HG03025 (cell line): Measurements from ENCODE around the gene TYW1.
"Not testable (repeated sequence)": the region's sequence is repeated elsewhere in the genome, so short reads cannot be mapped to it uniquely, and the experiment has no call there.

ENCODE experiments used
- ATAC-seq: cut with Tn5 transposase; IDR thresholded peaks from one replicate; pipeline ENCODE4 v1.9.1; 2021; ENCODE audit warnings: mild to moderate bottlenecking, moderate library complexity; ENCODE audit not compliant: unreplicated experiment, low FRiP score

Gene TYW1

DNA sequence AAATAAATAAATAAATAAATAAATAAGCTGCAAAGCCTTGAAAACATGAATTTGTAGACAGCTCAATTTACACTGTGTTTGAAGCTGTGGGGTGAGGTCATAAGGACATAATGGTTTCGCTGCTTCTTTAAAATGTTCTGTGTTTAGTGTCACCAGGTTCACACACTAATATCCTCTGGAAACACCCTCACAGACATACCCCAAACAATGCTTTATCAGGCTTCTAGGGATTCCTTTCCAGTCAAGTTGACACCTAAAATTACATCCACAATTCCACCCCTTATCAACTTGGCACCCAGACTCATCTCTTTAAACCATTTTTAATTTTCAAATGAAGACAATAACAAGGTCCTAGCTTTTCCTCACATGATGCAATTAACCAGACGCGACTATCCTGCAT, 7.1 kb upstream of the TYW1 start:
- ATAC-seq: not testable (repeated sequence)

DNA sequence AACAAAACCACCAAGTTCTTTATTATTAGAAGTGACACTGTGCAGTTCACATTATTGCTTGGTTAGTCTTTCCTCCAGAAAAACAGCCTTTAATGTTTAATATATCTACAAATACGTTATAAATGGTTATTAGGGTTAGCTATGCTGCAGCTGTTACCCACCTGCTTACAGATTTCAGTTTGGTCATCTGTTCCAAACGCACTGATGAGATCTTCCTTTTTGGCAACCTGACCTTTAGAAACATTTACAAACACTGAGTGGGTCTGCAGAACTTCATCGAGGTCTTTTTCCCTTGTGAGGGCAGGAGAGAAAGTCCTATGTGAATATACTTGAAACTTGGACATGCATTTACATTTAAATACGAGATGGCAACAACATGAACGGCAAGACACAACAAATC, 2.6 kb upstream of the TYW1 start:
- ATAC-seq: not testable (repeated sequence)

DNA sequence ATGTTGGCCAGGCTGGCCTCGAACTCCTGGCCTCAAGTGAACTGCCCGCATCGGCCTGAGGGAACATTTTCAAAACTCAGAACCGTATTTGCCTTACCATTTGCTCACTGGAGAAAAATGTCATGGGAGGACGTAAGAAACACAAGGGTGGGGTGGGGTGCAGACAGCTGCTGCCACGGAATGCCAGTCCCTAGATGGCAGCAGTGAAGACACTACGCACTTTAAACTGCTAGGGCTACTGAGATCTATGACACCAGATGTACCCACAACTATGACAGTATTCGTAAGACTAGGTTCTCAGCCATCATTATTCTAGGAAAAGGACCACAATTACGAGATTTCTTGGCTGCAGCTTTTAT, 2.0 kb upstream of the TYW1 start:
- ATAC-seq: peak; percentile 29

DNA sequence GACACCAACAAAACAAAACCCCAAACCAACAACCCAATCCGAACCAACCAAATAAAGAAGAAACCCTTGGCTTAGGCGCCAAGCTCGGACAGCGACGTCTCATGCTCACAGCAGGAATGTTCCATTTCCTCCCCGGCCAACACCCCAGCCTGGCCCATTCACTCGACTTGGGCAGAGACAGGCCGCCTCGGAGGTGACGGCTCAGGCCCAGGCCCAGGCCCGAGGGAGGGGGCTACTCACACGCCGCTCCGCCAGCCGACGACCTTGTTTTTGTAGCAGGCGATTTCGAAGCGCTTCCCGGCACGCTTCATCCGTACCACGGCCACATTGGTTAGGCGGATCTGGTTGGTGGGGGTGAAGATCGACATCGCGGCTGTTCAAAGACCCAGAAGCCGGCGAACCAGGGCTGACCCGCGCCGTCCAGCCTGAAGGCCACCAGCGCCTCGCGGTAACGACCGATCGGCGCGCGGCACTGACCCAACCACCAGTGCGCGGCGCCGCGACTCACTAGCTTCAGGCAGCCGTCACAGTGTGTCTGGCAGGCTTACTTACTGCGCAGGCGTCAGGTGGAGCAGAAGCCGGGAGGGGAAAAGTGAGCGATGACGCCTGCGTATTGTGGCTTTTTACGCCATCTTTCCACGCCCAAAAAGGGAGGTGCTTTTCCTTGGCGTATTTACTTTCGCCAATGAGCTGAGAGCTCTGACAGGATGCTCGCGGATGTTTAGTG, 1.4 kb upstream of the TYW1 start, which contains the start of gene SBDS:
Gene SBDS, minus strand, starts transcription at position 537 of the 727 bp plus-strand sequence. Its CDS starts 169 bp downstream, at position 368.
- peak; percentile 62 for ATAC-seq

GRCh38 chr7:67000601-67001258, 4.1 kb downstream of the TYW1 start:
- ATAC-seq: not testable (repeated sequence)

DNA sequence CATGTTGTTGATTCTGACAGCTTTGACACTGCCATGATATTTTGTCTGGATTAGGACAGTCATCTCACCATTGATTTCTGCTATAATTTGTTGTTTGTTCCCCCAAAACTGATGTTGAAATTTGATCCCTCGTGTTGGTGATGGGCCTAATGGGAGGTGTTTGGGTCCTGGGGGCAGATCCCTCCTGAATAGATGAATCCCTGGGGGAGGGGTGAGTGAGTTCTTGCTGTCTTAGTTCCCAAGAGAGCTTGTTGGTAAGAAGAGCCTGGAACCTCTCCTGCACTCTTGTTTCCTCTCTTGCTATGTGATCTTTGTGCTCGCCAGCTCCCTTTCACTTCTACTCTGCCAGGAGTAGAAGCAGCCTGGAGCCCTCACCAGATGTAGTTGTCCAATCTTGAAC, 7.5 kb downstream of the TYW1 start:
- ATAC-seq: not testable (repeated sequence)

GRCh38 chr7:67006965-67007364, 10.3 kb downstream of the TYW1 start:
- no peak for ATAC-seq

DNA sequence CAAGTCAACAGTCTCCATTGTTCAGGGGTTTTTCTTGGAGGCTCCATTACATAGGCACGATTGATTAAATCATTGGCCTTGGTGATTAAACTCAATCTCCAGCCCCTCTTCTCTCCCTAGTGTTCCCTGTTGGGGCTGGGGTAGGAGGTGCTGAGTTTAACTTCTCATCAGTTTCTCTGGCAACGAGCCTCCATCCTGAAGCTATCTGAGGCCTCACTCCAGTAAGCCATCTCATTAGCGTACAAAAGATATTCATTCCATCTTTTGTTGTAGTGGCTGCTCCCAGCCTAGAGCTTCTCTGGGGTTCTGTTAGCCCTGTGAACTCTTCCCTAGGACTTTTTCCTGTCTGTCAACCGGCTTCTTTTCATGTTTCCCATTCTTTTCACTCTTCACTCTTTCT, 11.6 kb downstream of the TYW1 start:
- no peak for ATAC-seq

DNA sequence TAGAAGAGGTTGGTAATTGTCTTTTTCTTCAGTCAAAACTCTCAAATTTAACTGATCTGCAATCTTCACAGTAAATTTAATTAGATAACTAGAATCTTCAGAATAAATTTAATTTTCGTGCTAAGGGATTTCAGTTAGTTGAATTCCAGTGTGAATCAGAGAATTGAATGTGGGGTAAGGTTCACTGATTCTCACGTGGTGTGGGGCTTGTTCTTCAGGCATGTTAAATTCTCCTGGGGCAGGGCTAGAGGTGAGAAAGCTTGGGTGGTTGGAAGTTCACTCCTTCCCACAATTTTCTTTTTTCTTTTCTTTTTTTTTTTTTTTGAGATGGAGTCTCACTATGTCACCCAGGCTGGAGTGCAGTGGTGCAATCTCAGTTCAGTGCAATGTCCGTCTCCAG, 13.0 kb downstream of the TYW1 start:
- ATAC-seq: not testable (repeated sequence)

GRCh38 chr7:67014076-67014622, 17.5 kb downstream of the TYW1 start:
- ATAC-seq: not testable (repeated sequence)

GRCh38 chr7:67017971-67018370, 21.3 kb downstream of the TYW1 start:
- not testable (repeated sequence) for ATAC-seq

DNA sequence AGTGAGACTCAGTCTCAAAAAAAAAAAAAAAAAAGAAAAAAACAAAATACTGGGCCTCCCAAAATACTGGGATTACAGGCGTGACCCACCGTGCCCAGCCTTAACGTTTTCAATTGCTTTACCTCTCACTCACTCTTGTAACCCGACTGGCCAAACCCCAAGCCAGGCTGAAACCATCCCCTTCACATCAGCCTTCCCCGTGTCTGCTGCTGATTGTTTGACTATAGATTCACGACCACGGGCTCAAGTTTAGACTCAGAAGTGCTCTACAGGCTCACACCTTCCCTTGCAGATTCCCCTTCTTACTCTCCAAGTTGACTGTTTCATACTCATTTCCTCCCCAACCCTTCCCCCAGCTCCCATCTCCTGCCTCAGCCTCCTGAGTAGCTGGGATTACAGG, 22.3 kb downstream of the TYW1 start:
- no peak for ATAC-seq

DNA sequence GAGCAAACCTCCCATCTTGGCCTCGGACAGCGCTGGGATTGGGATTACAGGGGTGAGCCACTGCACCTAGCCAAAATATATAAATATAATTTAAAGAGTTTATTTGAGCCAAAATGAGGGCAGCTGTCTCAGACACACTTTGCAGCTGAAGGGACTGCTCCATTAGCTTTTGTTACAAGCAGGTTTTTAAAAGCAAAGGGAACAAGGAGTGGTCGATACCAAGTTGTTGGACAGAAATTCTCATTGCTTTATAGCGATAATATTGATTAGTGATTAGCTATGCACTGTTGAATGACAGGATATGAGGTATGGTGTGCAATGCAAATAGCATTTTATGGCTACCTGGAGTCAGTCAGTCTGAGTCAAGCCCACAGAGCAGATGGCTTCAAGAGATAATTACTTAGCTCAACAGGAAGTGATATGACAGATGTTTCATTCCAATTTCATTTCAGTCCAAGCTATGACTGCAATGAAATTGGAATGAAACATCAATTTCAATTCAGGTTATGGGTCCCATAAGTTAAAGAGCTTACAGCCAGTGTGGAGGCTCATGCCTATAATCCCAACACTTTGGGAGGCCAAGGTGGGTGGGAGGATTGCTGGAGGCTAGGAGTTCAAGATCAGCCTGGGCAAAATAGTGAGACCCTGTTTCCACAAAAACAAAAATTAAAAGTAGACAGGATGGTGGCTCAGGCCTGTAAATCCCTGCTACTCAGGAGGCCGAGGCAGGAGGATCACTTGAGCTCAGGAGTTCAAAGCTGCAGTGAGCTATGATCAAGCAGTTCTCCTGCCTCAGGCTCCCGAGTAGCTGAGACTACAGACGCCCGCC, 23.1 kb downstream of the TYW1 start:
- ATAC-seq: no peak

DNA sequence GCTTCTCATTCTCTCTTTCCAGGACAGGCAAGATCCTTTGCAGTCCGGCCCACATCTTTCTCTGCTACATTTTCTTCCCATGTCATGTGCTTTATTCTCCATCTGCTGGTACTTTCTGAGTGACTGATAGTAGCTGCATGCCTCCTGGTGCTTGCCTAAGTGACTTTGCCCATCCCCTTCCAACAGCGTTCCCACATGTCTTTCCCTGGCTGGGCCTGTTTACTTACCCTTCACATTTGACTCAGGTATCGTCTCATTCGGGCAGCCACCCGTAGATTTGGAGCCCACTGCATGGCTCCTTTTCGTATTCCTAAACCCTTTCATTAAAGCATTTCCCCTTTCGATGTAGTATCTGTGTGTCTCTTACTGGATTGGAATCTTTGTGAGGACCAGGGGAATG, 24.6 kb downstream of the TYW1 start:
- ATAC-seq: no peak

DNA sequence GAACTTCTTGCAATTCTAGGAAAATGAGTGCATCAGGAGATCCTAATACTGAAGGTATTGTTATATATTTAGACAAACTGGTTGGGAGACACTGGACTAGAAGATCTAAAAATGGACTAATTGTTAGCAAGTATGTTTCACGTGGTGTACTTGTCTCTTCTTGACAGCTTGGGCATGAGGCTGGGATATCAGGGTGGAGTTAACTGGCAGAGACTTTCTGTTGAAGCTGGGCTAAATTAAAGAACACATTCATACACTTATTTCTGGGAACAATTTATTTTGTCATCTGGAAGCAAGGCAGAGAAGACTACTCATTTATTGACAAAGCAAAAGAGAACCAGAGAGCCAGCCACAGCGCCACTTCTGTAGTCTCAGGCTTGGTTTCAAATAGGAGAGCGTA, 25.9 kb downstream of the TYW1 start:
- ATAC-seq: no peak

- not testable (repeated sequence) for ATAC-seq
Observed at GRCh38 chr7:67025459-67025858, 28.8 kb downstream of the TYW1 start.

- ATAC-seq: not testable (repeated sequence)
Observed at GRCh38 chr7:67031685-67032084, 35.1 kb downstream of the TYW1 start.

- ATAC-seq: no peak
Observed at GRCh38 chr7:67033251-67033650, 36.6 kb downstream of the TYW1 start.

GRCh38 chr7:67036432-67037395, 40.1 kb downstream of the TYW1 start:
- ATAC-seq: not testable (repeated sequence)

DNA sequence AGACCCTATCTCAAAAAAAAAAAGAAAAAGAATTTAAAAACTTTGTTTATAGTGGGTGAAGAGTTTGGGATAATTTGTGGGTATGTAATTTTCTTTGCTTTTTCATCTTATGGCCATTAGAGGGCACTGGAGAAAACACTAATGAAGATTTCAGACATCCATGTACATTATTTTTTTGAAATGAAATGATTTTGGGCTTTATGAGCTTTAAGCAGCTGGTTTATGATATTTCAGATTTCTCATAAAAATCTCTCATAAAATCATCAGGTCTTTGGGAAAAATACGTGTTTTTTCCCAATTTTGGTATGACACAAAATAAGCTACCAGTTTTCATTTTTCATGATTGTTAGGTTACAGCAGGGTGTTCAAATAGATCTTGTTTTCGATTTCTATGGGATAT, 44.2 kb downstream of the TYW1 start:
- not testable (repeated sequence) for ATAC-seq
